Measurements from ENCODE around the gene BRWD1.

- no peak for TF ChIP-seq CTCF (conservative IDR thresholded peaks at IDR 0.05; ENCODE audit: low read length)
- no peak for TF ChIP-seq EZH2phosphoT487 (IDR thresholded peaks at IDR 0.05; ENCODE audit: borderline replicate concordance, low read depth, low read length)
These were observed 47.8 kb downstream of the BRWD1 start for GRCh38 chr21:39265603-39266002.
